Testis (tissue), 3 donors: ENCODE data around the gene TTC28. TPM values are rescaled to one million over a fixed set of nuclear protein-coding genes. Genes with fewer than 3 reads are reported as not detected.

ENCODE experiments used
- DNase-seq: peaks from one replicate; pipeline ENCODE4 v3.0.0-alpha.2; 2019
- H3K27ac ChIP-seq, 2 donors: fragments of 200-600 bp; sonication (generic); one replicate each; pipeline ENCODE4 v1.5.1; 2019
- H3K27me3 ChIP-seq: fragments of 200-600 bp; sonication (generic); one replicate; pipeline ENCODE4 v1.5.1; 2019
- H3K36me3 ChIP-seq: fragments of 200-600 bp; sonication (generic); one replicate; pipeline ENCODE4 v1.5.1; 2017; ENCODE audit warnings: low read depth; ENCODE audit errors: missing control alignments
- H3K4me1 ChIP-seq: fragments of 200-600 bp; sonication (generic); one replicate; pipeline ENCODE4 v1.5.1; 2019
- H3K4me3 ChIP-seq, 2 donors: fragments of 200-600 bp; sonication (generic); one replicate each; pipeline ENCODE4 v1.5.1; 2017 to 2019
- H3K9me3 ChIP-seq: fragments of 200-600 bp; sonication (generic); one replicate; pipeline ENCODE4 v1.5.1; 2017
- POLR2A ChIP-seq: fragments of 450-650 bp; IDR thresholded peaks from one replicate; pipeline ENCODE4 v1.6.1; 2017; ENCODE audit warnings: antibody characterized with exemption, mild to moderate bottlenecking, moderate library complexity
- WGBS, 2 donors: methylation state at CpG; one replicate each; pipeline ENCODE4 v1.1.5; 2018; 5-methylcytosine and 5-hydroxymethylcytosine counted together
- intact Hi-C: fragments of 100-400 bp; cut with DNase I; formaldehyde crosslinking; loops from one replicate; pipeline ENCODE4 v1.15.1; 2023; ENCODE audit warnings: low total_unique reads
- polyA plus RNA-seq: library from polyadenylated mRNA; stranded (reverse); fragments of 350-450 nt; fragmentation: Illumina TruSeq; extraction: RNeasy Lipid Tissue Mini Kit (QIAGEN cat#74804); gene quantifications from one replicate; pipeline ENCODE4 v1.2.3, GENCODE V29; 2014; ENCODE audit warnings: low read depth, low replicate concordance; ENCODE audit not compliant: insufficient read depth
- total RNA-seq, 2 donors: library from RNA; depleted of rRNA; stranded (reverse); fragments of >200 nt; gene quantifications; one replicate each; pipeline ENCODE4 v1.2.3, GENCODE V29; 2016
- TF ChIP-seq, protein P1 (sequence below), 3 experiments: fragments of 450-650 bp in 2 of 3; fragments of 200-600 bp in 1 of 3; sonication (generic) in 1 of 3; IDR thresholded peaks; one replicate each; pipeline ENCODE4 v1.5.1; 2016 to 2019; ENCODE audit warnings: antibody characterized with exemption in 3 of 3, mild to moderate bottlenecking in 2 of 3, moderate library complexity in 1 of 3

The TTC28 gene
- total and polyA plus RNA-seq, 3 donors from 2014 or later = 29.4 to 121 (median 75.5) TPM

DNA sequence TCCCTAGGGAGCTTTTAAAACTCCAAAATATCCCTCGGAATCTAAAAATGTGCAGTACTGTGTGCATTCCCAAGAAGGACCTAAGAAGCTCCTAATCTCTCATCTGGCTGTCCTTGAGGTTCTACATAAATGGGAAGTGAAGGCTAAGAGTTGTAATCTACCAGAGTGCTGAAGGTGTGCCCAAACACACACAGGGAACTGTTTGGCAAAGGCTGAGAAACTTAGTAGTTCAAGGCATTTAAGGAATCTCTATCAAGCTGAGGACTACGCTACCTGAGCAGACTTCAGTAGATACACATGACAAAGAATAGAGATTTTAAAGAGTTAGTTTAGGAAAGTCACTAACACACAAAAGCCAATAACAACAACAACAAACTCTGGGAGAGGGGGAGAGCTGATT, 71.1 kb downstream of the TTC28 start:
- H3K4me1 ChIP-seq = peaks cover 3% of the 10 kb centered on the region
- intact Hi-C loops = loop anchor here (10.0 kb wide), 1 partner anchor 226 kb away; no protein-coding TSS in a partner anchor
- 46 to 47% methylated on average over 2 of the region's 2 CpGs for WGBS, 2 donors
- H3K27ac ChIP-seq = peak overlapping the region in 1 of 2 donors; percentile 3
- no peak overlapping the region for H3K4me3 ChIP-seq
- TF ChIP-seq, protein P1, sequence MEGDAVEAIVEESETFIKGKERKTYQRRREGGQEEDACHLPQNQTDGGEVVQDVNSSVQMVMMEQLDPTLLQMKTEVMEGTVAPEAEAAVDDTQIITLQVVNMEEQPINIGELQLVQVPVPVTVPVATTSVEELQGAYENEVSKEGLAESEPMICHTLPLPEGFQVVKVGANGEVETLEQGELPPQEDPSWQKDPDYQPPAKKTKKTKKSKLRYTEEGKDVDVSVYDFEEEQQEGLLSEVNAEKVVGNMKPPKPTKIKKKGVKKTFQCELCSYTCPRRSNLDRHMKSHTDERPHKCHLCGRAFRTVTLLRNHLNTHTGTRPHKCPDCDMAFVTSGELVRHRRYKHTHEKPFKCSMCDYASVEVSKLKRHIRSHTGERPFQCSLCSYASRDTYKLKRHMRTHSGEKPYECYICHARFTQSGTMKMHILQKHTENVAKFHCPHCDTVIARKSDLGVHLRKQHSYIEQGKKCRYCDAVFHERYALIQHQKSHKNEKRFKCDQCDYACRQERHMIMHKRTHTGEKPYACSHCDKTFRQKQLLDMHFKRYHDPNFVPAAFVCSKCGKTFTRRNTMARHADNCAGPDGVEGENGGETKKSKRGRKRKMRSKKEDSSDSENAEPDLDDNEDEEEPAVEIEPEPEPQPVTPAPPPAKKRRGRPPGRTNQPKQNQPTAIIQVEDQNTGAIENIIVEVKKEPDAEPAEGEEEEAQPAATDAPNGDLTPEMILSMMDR (IDR thresholded peaks at IDR 0.05) = no peak
- TF ChIP-seq POLR2A = no peak
- no peak for DNase-seq
- no peaks in the 10 kb centered on the region for H3K27me3 ChIP-seq
- no peaks in the 10 kb centered on the region for H3K36me3 ChIP-seq
- no peaks in the 10 kb centered on the region for H3K9me3 ChIP-seq

DNA sequence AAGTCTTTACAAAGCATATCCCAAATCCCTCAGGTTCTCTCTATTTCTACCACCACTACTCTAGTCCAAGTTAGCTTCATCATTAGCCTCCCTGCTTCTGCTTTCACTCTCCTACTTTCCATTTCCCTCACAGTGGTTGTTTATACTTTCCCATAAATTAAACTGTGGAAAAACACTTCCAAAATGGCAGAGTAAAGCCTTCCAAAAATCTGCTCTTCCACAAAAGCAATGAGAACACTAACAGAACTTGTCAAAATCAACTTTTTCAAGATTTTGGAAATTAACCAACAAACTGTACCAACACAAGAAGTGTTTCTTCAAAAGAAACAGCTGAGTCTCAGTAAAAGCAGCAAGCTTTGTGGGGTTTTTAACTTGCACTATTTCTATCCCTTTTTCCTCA, 71.8 kb downstream of the TTC28 start:
- TF ChIP-seq POLR2A = no peak
- H3K36me3 ChIP-seq = no peaks in the 10 kb centered on the region
- no peaks in the 10 kb centered on the region for H3K27me3 ChIP-seq
- DNase-seq = no peak
- no peaks in the 10 kb centered on the region for H3K9me3 ChIP-seq
- intact Hi-C loops = loop anchor here (10.0 kb wide), 1 partner anchor 227 kb away; no protein-coding TSS in a partner anchor
- no peak overlapping the region for H3K4me3 ChIP-seq
- H3K27ac ChIP-seq = peak overlapping the region in 1 of 2 donors; percentile 3
- H3K4me1 ChIP-seq = peaks cover 3% of the 10 kb centered on the region

DNA sequence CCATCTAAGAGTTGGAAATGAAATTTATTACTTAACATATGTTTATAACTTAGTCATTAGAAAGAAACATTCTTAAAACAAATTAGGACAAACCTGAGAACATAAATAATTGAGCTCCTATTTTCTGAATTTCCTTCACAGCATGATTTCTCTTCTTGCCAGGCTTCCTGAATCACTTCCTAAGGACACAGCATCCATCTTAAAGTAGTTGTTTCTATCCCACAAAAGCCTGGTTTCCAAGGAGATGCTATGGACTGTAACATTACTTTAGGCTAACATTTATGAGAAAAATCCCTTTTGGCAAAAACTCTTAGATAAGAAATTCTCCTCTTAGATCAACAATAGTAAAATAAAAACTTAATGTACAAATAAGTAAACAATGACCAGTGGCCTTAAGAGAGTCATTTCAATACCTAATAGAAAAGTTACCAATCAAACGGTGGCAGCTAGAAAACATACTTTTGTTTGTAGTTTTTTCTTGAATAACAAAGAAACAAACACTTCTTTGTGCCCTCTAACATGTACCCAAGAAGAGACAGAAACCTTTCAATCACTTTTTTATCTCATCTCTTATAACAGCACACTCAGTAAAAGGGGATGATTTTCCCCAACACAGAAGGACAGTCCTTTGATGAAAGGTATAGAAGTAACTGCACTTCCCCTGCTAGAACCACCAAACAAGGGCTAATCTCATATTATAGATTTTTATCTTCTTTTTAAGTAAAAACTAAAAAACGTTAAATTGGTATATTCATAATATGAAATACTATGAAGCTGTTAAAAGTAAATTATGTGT, 74.5 kb downstream of the TTC28 start:
- DNase-seq = no peak
- intact Hi-C loops = loop anchor here (10.0 kb wide), 1 partner anchor 230 kb away; no protein-coding TSS in a partner anchor
- no peak for TF ChIP-seq POLR2A
- TF ChIP-seq, protein P1 (IDR thresholded peaks at IDR 0.05) = no peak

DNA sequence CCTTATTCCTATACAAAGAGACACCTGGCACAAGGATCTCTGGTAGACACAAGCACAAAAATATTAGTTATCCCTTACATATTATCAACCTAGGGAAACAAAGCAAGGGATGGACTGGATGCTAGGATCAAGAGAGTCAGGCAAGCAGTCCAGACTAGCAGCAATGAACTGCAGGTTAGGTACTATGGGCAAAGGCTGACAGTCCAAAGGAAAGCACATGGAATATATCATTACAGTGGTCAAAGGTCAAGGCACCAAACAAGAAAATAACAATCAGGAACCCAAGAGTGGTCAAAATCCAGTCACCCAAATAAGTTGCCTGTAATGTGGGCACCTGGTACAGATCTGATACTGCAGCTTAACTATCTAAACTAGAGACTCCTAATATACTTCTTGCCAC, 77.7 kb downstream of the TTC28 start:
- H3K27ac ChIP-seq = no peak overlapping the region
- H3K36me3 ChIP-seq = no peaks in the 10 kb centered on the region
- H3K4me1 ChIP-seq = no peaks in the 10 kb centered on the region
- no peaks in the 10 kb centered on the region for H3K9me3 ChIP-seq
- no peak overlapping the region for H3K4me3 ChIP-seq
- DNase-seq = no peak
- TF ChIP-seq, protein P1 (IDR thresholded peaks at IDR 0.05) = no peak
- no peak for TF ChIP-seq POLR2A
- intact Hi-C loops = loop anchor here (10.0 kb wide), 1 partner anchor 233 kb away; no protein-coding TSS in a partner anchor
- no peaks in the 10 kb centered on the region for H3K27me3 ChIP-seq

More for the DNA sequence above, 74.5 kb downstream of the TTC28 start:
- Histone ChIP-seq H3K27ac (no peak overlapping the region), H3K36me3 (no peaks in the 10 kb centered on the region), H3K9me3 (no peaks in the 10 kb centered on the region), H3K4me1 (peaks cover 3% of the 10 kb centered on the region), H3K27me3 (no peaks in the 10 kb centered on the region), H3K4me3 (no peak overlapping the region)
- 64 to 75% methylated on average over 2 of the region's 2 CpGs for WGBS, 2 donors

DNA sequence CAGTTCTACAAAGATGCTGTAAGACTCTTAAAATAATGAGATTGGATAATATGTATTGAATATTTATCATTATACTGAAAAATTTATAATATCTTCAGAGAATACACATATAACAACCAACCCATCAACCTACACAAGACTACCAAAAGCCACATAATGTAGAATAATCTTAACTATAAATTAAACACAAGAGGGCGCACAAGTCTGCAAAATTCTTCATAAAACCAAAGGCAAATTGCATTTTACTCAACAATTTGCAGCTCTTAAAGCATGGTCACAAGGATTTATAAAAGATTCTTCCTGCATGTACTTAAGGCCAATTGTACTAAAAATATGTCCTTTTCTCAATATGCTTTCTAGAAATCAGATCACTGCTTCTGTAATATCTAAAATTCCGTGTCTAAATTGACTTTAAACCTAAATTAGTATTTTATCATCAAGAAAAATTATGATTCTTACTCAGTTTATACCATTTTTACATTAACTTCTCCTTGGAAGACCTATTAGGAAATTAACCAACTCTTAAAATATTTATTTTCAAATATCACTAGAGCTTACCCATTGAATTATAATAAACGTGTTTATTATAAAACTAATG, 79.0 kb downstream of the TTC28 start:
- H3K9me3 ChIP-seq = no peaks in the 10 kb centered on the region
- 63 to 66% methylated on average over 3 of the region's 3 CpGs for WGBS, 2 donors
- TF ChIP-seq, protein P1 (IDR thresholded peaks at IDR 0.05) = peak; percentile 37 to 43 (median 41)
- TF ChIP-seq POLR2A = no peak
- H3K36me3 ChIP-seq = no peaks in the 10 kb centered on the region
- H3K27me3 ChIP-seq = no peaks in the 10 kb centered on the region
- intact Hi-C loops = loop anchor here (10.0 kb wide), 1 partner anchor 234 kb away; no protein-coding TSS in a partner anchor
- DNase-seq = no peak
- H3K4me1 ChIP-seq = no peaks in the 10 kb centered on the region
- no peak overlapping the region for H3K4me3 ChIP-seq
- H3K27ac ChIP-seq = no peak overlapping the region
